Measurements from ENCODE around the gene PTEN. TPM values are rescaled to one million over a fixed set of nuclear protein-coding genes. Genes with fewer than 3 reads are reported as not detected.

PTEN gene
- total and polyA plus RNA-seq, 2 experiments from 2014 or later: 20.8 to 64.0 TPM

DNA sequence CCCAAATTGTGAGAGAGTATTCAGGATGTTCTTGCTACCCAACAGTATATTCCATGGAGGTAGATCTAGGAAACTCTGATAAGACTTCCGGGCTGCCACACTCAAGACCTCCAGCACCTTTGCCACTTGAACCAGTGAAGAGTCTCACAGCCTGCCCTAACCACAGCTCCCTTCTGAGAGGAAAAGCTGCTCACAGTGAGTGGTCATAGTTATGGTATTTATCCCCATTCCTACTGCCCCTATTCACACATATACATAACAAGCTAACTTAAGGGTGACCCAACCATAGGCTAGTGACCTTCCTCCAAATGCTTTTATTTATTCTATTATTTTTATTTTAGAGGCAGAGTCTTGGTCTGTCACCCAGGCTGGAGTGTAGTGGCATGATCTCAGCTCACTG lies 156.3 kb downstream of the PTEN start (continued):
- TF ChIP-seq, protein P1, sequence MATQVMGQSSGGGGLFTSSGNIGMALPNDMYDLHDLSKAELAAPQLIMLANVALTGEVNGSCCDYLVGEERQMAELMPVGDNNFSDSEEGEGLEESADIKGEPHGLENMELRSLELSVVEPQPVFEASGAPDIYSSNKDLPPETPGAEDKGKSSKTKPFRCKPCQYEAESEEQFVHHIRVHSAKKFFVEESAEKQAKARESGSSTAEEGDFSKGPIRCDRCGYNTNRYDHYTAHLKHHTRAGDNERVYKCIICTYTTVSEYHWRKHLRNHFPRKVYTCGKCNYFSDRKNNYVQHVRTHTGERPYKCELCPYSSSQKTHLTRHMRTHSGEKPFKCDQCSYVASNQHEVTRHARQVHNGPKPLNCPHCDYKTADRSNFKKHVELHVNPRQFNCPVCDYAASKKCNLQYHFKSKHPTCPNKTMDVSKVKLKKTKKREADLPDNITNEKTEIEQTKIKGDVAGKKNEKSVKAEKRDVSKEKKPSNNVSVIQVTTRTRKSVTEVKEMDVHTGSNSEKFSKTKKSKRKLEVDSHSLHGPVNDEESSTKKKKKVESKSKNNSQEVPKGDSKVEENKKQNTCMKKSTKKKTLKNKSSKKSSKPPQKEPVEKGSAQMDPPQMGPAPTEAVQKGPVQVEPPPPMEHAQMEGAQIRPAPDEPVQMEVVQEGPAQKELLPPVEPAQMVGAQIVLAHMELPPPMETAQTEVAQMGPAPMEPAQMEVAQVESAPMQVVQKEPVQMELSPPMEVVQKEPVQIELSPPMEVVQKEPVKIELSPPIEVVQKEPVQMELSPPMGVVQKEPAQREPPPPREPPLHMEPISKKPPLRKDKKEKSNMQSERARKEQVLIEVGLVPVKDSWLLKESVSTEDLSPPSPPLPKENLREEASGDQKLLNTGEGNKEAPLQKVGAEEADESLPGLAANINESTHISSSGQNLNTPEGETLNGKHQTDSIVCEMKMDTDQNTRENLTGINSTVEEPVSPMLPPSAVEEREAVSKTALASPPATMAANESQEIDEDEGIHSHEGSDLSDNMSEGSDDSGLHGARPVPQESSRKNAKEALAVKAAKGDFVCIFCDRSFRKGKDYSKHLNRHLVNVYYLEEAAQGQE (IDR thresholded peaks at IDR 0.05; ENCODE audit: unreplicated experiment): no peak
- TF ChIP-seq POLR2AphosphoS5 (IDR thresholded peaks at IDR 0.05; ENCODE audit: low read depth) (no peak), STAT1 (IDR thresholded peaks at IDR 0.05; ENCODE audit: unreplicated experiment) (no peak), ZNF114 (CRISPR knock-in tag; IDR thresholded peaks at IDR 0.05) (no peak), EZH2 (IDR thresholded peaks at IDR 0.05; ENCODE audit: low read depth, unreplicated experiment) (no peak)
- TF ChIP-seq, protein P2, sequence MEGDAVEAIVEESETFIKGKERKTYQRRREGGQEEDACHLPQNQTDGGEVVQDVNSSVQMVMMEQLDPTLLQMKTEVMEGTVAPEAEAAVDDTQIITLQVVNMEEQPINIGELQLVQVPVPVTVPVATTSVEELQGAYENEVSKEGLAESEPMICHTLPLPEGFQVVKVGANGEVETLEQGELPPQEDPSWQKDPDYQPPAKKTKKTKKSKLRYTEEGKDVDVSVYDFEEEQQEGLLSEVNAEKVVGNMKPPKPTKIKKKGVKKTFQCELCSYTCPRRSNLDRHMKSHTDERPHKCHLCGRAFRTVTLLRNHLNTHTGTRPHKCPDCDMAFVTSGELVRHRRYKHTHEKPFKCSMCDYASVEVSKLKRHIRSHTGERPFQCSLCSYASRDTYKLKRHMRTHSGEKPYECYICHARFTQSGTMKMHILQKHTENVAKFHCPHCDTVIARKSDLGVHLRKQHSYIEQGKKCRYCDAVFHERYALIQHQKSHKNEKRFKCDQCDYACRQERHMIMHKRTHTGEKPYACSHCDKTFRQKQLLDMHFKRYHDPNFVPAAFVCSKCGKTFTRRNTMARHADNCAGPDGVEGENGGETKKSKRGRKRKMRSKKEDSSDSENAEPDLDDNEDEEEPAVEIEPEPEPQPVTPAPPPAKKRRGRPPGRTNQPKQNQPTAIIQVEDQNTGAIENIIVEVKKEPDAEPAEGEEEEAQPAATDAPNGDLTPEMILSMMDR (conservative IDR thresholded peaks at IDR 0.05; ENCODE audit: low read depth in 2 of 2): no peak

Small RNA genes within 50 kb of the gene (small RNA-seq; reads per million reads assigned to genes)
- gene RF00284 (ENCODE audit: low replicate concordance) (0.95 reads per million, percentile 59 among the genes with 10 or more reads in this experiment), gene RN7SL78P (ENCODE audit: low replicate concordance) (not detected)

Other genes with a start within 250 kb of the PTEN start
- gene PAPSS2, start 203.7 kb upstream of the PTEN start, total RNA-seq (2014; rRNA removed; shearing (Covaris generic)): 17.1 and 19.6 TPM in 2 replicates
- gene PAPSS2, start 203.7 kb upstream of the PTEN start, polyA plus RNA-seq (2016; fragmentation: Nextera tagmentation; extraction: Ambion mirVana): 12.9 and 13.2 TPM in 2 replicates
- 43.3 and 49.6 TPM in 2 replicates for gene ATAD1, start 45.4 kb upstream of the PTEN start, total RNA-seq (2014; rRNA removed; shearing (Covaris generic))
- gene ATAD1, start 45.4 kb upstream of the PTEN start, polyA plus RNA-seq (2016; fragmentation: Nextera tagmentation; extraction: Ambion mirVana): 26.3 and 30.3 TPM in 2 replicates
- 0.24 and 0.62 TPM in 2 replicates for gene KLLN, start 92 bp upstream of the PTEN start, total RNA-seq (2014; rRNA removed; shearing (Covaris generic))
- 0.29 and 0.35 TPM in 2 replicates for gene KLLN, start 92 bp upstream of the PTEN start, polyA plus RNA-seq (2016; fragmentation: Nextera tagmentation; extraction: Ambion mirVana)

Data from GM23338 (cell line).